Measurements from ENCODE around the gene ATP6V0D1.

DNA sequence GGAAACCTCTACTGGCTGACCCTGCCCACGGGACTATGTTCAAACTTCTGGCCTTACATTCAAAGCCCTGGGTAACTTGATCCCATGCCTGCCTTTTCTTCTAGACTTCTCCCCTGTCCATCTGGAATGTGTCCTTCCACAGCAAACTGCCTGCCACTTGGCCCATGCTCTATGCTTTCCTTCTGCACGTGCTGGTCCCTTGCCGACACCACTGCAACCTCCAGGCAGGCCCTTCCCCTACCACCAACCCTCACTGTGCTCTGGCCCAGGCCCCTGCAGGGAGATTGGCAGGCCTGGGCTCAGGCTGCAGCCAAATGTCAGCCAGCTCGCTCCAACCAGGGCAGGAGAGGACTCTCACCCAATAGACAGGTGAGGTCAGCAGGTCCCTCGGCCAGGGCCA, 39.0 kb downstream of the ATP6V0D1 start:
- TF ChIP-seq, protein P1, sequence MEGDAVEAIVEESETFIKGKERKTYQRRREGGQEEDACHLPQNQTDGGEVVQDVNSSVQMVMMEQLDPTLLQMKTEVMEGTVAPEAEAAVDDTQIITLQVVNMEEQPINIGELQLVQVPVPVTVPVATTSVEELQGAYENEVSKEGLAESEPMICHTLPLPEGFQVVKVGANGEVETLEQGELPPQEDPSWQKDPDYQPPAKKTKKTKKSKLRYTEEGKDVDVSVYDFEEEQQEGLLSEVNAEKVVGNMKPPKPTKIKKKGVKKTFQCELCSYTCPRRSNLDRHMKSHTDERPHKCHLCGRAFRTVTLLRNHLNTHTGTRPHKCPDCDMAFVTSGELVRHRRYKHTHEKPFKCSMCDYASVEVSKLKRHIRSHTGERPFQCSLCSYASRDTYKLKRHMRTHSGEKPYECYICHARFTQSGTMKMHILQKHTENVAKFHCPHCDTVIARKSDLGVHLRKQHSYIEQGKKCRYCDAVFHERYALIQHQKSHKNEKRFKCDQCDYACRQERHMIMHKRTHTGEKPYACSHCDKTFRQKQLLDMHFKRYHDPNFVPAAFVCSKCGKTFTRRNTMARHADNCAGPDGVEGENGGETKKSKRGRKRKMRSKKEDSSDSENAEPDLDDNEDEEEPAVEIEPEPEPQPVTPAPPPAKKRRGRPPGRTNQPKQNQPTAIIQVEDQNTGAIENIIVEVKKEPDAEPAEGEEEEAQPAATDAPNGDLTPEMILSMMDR (IDR thresholded peaks at IDR 0.05): no peak
- TF ChIP-seq POLR2A (IDR thresholded peaks at IDR 0.05): no peak
- no peak for TF ChIP-seq EP300 (IDR thresholded peaks at IDR 0.05)

Measured in upper lobe of left lung (tissue), 4 donors.